Measurements from ENCODE around the gene HIBCH.
A peak's percentile ranks its signal among the peaks of the same experiment; 100 is the strongest.
"Not testable (repeated sequence)": the region's sequence is repeated elsewhere in the genome, so short reads cannot be mapped to it uniquely, and the experiment has no call there.

Gene HIBCH

GRCh38 chr2:190183539-190183938 lies 136.1 kb downstream of the HIBCH start:
- DNase-seq: no peak

- peak; percentile 13 to 22 for DNase-seq
Measured at GRCh38 chr2:190182071-190182524, 137.5 kb downstream of the HIBCH start.

GRCh38 chr2:190181123-190181669 lies 138.4 kb downstream of the HIBCH start:
- peak in 1 of 2 experiments; percentile 27 for DNase-seq

GRCh38 chr2:190180313-190181122 lies 139.1 kb downstream of the HIBCH start:
- peak; percentile 42 to 75 for DNase-seq

GRCh38 chr2:190179754-190180312 lies 139.8 kb downstream of the HIBCH start:
- peak in 1 of 2 experiments; percentile 60 for DNase-seq

- no peak for DNase-seq
Measured at GRCh38 chr2:190178066-190178722, 141.4 kb downstream of the HIBCH start.

GRCh38 chr2:190177249-190178040 lies 142.2 kb downstream of the HIBCH start:
- no peak for DNase-seq

GRCh38 chr2:190173392-190173791 lies 146.2 kb downstream of the HIBCH start:
- no peak for DNase-seq

- DNase-seq: no peak
Measured at GRCh38 chr2:190170673-190171072, 149.0 kb downstream of the HIBCH start.

- no peak for DNase-seq
Measured at GRCh38 chr2:190169221-190170072, 150.2 kb downstream of the HIBCH start.

- no peak for DNase-seq
Measured at GRCh38 chr2:190167702-190168101, 151.9 kb downstream of the HIBCH start.

GRCh38 chr2:190165491-190165890 lies 154.1 kb downstream of the HIBCH start:
- no peak for DNase-seq

GRCh38 chr2:190162851-190163250 lies 156.8 kb downstream of the HIBCH start:
- DNase-seq: no peak

- DNase-seq: no peak
Measured at GRCh38 chr2:190159453-190159852, 160.2 kb downstream of the HIBCH start.

GRCh38 chr2:190158798-190159434 lies 160.7 kb downstream of the HIBCH start:
- DNase-seq: no peak

GRCh38 chr2:190157613-190158528 lies 161.8 kb downstream of the HIBCH start:
- not testable (repeated sequence) for DNase-seq

- no peak for DNase-seq
Measured at GRCh38 chr2:190156530-190157212, 163.0 kb downstream of the HIBCH start.
